ENCODE data around the gene COL11A2.
A peak's percentile ranks its signal among the peaks of the same experiment; 100 is the strongest.

The COL11A2 gene

GRCh38 chr6:33165581-33166258, 26.5 kb downstream of the COL11A2 start:
- TF ChIP-seq CTCF (IDR thresholded peaks at IDR 0.05), result no peak

- no peak for TF ChIP-seq CTCF (IDR thresholded peaks at IDR 0.05)
Observed at GRCh38 chr6:33164665-33165373, 27.4 kb downstream of the COL11A2 start.

GRCh38 chr6:33164176-33164575, 28.1 kb downstream of the COL11A2 start:
- no peak for TF ChIP-seq CTCF (IDR thresholded peaks at IDR 0.05)

GRCh38 chr6:33163540-33163939, 28.7 kb downstream of the COL11A2 start:
- no peak for TF ChIP-seq CTCF (IDR thresholded peaks at IDR 0.05)

GRCh38 chr6:33161354-33162331, 30.6 kb downstream of the COL11A2 start:
- TF ChIP-seq CTCF (IDR thresholded peaks at IDR 0.05), result peak; percentile 90

GRCh38 chr6:33160728-33161344, 31.4 kb downstream of the COL11A2 start:
- TF ChIP-seq CTCF (IDR thresholded peaks at IDR 0.05), result no peak

- no peak for TF ChIP-seq CTCF (IDR thresholded peaks at IDR 0.05)
Observed at GRCh38 chr6:33160096-33160495, 32.2 kb downstream of the COL11A2 start.

Measured in LNCAP (cell line).